Gastrocnemius medialis (tissue), 4 donors: ENCODE results near the gene STARD3NL. TPM values are rescaled to one million over a fixed set of nuclear protein-coding genes. Genes with fewer than 3 reads are reported as not detected.

Source experiments
- ATAC-seq, 2 donors: fragments of 150-250 bp; one replicate each; pipeline ENCODE4 v1.9.1; 2016
- DNase-seq, 2 donors: peaks; one replicate each; pipeline ENCODE4 v3.0.0-alpha.2; 2019
- H3K27ac ChIP-seq, 4 donors: fragments of 200-600 bp; sonication (generic); 1 replicate in 1 of 4; 2 replicates in 3 of 4; pipeline ENCODE4 v1.5.1; 2016 to 2018; ENCODE audit warnings: mild to moderate bottlenecking in 2 of 4, moderate library complexity in 1 of 4
- H3K27me3 ChIP-seq, 3 donors: fragments of 200-600 bp; sonication (generic) in 2 of 3; 1 replicate in 1 of 3; 2 replicates in 2 of 3; pipeline versions ENCODE4 v1.5.1 to v1.6.0; 2016 to 2019; ENCODE audit warnings: mild to moderate bottlenecking in 1 of 3, moderate library complexity in 1 of 3
- H3K36me3 ChIP-seq, 2 donors: fragments of 200-600 bp; sonication (generic) in 1 of 2; one replicate each; pipeline ENCODE4 v1.5.1; 2017 to 2018
- H3K4me1 ChIP-seq, 2 donors: fragments of 200-600 bp; sonication (generic) in 1 of 2; one replicate each; pipeline ENCODE4 v1.5.1; 2016 to 2017; ENCODE audit warnings: mild to moderate bottlenecking in 2 of 2
- H3K4me3 ChIP-seq, 4 donors: fragments of 200-600 bp; sonication (generic) in 3 of 4; 1 replicate in 1 of 4; 2 replicates in 3 of 4; pipeline ENCODE4 v1.5.1; 2016 to 2019; ENCODE audit warnings: mild to moderate bottlenecking in 2 of 4
- H3K9me3 ChIP-seq, 3 donors: fragments of 200-600 bp; sonication (generic) in 2 of 3; 1 replicate in 1 of 3; 2 replicates in 2 of 3; pipeline ENCODE4 v1.5.1; 2016 to 2019
- POLR2A ChIP-seq, 2 donors: fragments of 450-650 bp; IDR thresholded peaks; one replicate each; pipeline ENCODE4 v1.6.1; 2017; ENCODE audit warnings: antibody characterized with exemption in 2 of 2, mild to moderate bottlenecking in 2 of 2, moderate library complexity in 2 of 2
- in situ Hi-C, 4 donors: fragments of 200-750 bp; cut with MboI; loops; one replicate each; pipeline versions ENCODE4 v1.15.0 to v1.8.0; 2017; ENCODE audit warnings: low sequenced_read_pairs in 4 of 4
- intact Hi-C: fragments of 100-400 bp; cut with DNase I; formaldehyde crosslinking; loops from one replicate; pipeline ENCODE4 v1.15.1; 2023; ENCODE audit warnings: low total_unique reads
- total RNA-seq, 4 donors: library from RNA; depleted of rRNA; stranded (reverse); fragments of >200 nt; gene quantifications; one replicate each; pipeline versions ENCODE4 v1.1.0 to v1.2.3, GENCODE V29; 2016
- TF ChIP-seq, protein P1 (sequence below), 5 experiments: fragments of 450-650 bp in 3 of 5; fragments of 200-600 bp in 2 of 5; sonication (generic) in 2 of 5; IDR thresholded peaks in 4 of 5; conservative IDR thresholded peaks in 1 of 5; 1 replicate in 4 of 5; 2 replicates in 1 of 5; pipeline ENCODE4 v1.5.1; 2016 to 2019; ENCODE audit warnings: antibody characterized with exemption in 5 of 5, mild to moderate bottlenecking in 3 of 5, moderate library complexity in 3 of 5

The STARD3NL gene
- total RNA-seq, 4 donors from 2014 or later: 18.1 to 22.0 (median 19.7) TPM

DNA sequence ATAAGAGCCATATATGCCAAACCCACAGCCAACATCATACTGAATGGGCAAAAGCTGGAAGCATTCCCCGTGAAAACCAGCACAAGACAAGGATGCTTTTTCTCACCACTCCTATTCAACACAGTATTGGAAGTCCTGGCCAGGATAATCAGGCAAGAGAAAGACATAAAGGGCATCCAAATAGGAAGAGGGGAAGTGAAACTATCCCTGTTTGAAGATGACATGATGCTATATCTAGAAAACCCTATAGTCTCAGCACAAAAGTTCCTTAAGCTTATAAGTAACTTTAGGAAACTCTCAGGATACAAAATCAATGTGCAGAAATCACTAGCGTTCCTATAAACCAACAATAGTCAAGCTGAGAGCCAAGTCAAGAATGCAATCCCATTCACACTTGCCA, 23.8 kb upstream of the STARD3NL start:
- DNase-seq: no peak
- Histone ChIP-seq H3K4me1 (no peaks in the 10 kb centered on the region), H3K4me3 (no peak overlapping the region), H3K27me3 (no peaks in the 10 kb centered on the region), H3K27ac (no peak overlapping the region), H3K9me3 (no peaks in the 10 kb centered on the region), H3K36me3 (no peaks in the 10 kb centered on the region)
- in situ Hi-C loops (no loop called here), intact Hi-C loops (no loop called here)
- ATAC-seq: no peak
- TF ChIP-seq, protein P1, sequence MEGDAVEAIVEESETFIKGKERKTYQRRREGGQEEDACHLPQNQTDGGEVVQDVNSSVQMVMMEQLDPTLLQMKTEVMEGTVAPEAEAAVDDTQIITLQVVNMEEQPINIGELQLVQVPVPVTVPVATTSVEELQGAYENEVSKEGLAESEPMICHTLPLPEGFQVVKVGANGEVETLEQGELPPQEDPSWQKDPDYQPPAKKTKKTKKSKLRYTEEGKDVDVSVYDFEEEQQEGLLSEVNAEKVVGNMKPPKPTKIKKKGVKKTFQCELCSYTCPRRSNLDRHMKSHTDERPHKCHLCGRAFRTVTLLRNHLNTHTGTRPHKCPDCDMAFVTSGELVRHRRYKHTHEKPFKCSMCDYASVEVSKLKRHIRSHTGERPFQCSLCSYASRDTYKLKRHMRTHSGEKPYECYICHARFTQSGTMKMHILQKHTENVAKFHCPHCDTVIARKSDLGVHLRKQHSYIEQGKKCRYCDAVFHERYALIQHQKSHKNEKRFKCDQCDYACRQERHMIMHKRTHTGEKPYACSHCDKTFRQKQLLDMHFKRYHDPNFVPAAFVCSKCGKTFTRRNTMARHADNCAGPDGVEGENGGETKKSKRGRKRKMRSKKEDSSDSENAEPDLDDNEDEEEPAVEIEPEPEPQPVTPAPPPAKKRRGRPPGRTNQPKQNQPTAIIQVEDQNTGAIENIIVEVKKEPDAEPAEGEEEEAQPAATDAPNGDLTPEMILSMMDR (IDR thresholded peaks at IDR 0.05 in 4 of 5, conservative IDR thresholded peaks at IDR 0.05 in 1 of 5): no peak
- no peak for TF ChIP-seq POLR2A (IDR thresholded peaks at IDR 0.05)

DNA sequence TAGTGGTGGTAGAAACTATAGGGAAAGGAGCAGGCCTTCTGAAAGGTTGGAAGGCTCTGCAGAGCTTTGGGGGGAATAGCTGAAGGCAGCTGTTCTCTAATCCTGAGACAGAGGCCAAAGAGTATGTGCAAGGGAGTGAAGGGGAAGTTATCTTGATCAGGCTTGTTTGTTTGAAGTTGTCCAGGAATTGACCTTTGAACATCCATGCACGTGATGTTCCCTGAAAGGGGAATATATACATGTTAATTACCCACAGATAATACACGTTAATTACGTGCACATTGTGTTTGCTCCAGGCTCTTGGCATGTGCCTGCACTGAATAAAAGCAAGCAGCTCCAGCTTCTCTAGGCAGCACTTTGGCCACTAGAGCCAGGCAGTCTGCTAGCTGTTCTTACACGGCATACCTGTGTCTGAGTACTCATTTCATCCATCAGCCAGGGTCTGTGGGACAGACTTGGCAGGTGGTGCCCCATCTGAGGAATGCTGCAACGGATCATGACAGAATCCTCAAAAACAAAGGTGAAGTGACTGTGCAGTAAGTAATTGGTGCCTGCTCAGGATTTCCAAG, 18.0 kb upstream of the STARD3NL start:
- Histone ChIP-seq H3K36me3 (no peaks in the 10 kb centered on the region), H3K4me1 (no peaks in the 10 kb centered on the region), H3K27me3 (no peaks in the 10 kb centered on the region), H3K27ac (no peak overlapping the region), H3K4me3 (no peak overlapping the region), H3K9me3 (no peaks in the 10 kb centered on the region)
- in situ Hi-C loops: no loop called here
- DNase-seq (no peak), ATAC-seq (no peak)
- TF ChIP-seq POLR2A (IDR thresholded peaks at IDR 0.05): no peak
- TF ChIP-seq, protein P1 (IDR thresholded peaks at IDR 0.05 in 4 of 5, conservative IDR thresholded peaks at IDR 0.05 in 1 of 5): no peak
- intact Hi-C loops: no loop called here

- intact Hi-C loops (no loop called here), in situ Hi-C loops (no loop called here)
- no peak overlapping the region for H3K4me3 ChIP-seq
- TF ChIP-seq, protein P1 (IDR thresholded peaks at IDR 0.05 in 4 of 5, conservative IDR thresholded peaks at IDR 0.05 in 1 of 5): no peak
- no peak for TF ChIP-seq POLR2A (IDR thresholded peaks at IDR 0.05)
- no peak overlapping the region for H3K27ac ChIP-seq
- no peaks in the 10 kb centered on the region for H3K9me3 ChIP-seq
- no peaks in the 10 kb centered on the region for H3K27me3 ChIP-seq
- no peak for ATAC-seq
- no peaks in the 10 kb centered on the region for H3K4me1 ChIP-seq
- no peaks in the 10 kb centered on the region for H3K36me3 ChIP-seq
- DNase-seq: no peak
Measured at GRCh38 chr7:38162036-38162435, 16.0 kb upstream of the STARD3NL start.

- Histone ChIP-seq H3K27ac (no peak overlapping the region), H3K9me3 (no peaks in the 10 kb centered on the region), H3K27me3 (no peaks in the 10 kb centered on the region), H3K36me3 (no peaks in the 10 kb centered on the region), H3K4me1 (no peaks in the 10 kb centered on the region), H3K4me3 (no peak overlapping the region)
- in situ Hi-C loops (no loop called here), intact Hi-C loops (no loop called here)
- DNase-seq: no peak
- no peak for ATAC-seq
- TF ChIP-seq, protein P1 (IDR thresholded peaks at IDR 0.05 in 4 of 5, conservative IDR thresholded peaks at IDR 0.05 in 1 of 5): no peak
- no peak for TF ChIP-seq POLR2A (IDR thresholded peaks at IDR 0.05)
Measured at GRCh38 chr7:38163671-38164070, 14.4 kb upstream of the STARD3NL start.
